ENCODE measurements around the gene B2M.

- TF ChIP-seq POLR2A (IDR thresholded peaks at IDR 0.05; ENCODE audit: low read length) (no peak), GATA1 (IDR thresholded peaks at IDR 0.05; ENCODE audit: low read depth, low read length) (no peak)
Observed at GRCh38 chr15:44753345-44753744, 42.0 kb downstream of the B2M start.

All from erythroblast (primary cell).